GM12878 (cell line): ENCODE data around the gene TLL2. TPM values are rescaled to one million over a fixed set of nuclear protein-coding genes. Genes with fewer than 3 reads are reported as not detected.

ENCODE experiments used
- ATAC-seq: fragments of 200-7000 bp; cut with Tn5 transposase; 3 replicates; pipeline ENCODE4 v1.9.1; 2020; ENCODE audit warnings: mild to moderate bottlenecking, moderate library complexity
- Bru-seq: library from RNA; stranded (reverse); fragments of 400-500 nt; gene quantifications from one replicate; lab custom pipeline; 2021; lab: Mats Ljungman, UMichigan
- BruChase-seq, 2 experiments: library from RNA; stranded (reverse); fragments of 400-500 nt; gene quantifications; one replicate each; lab custom pipeline; 2021; lab: Mats Ljungman, UMichigan
- BruUV-seq: library from RNA; stranded (reverse); fragments of 400-500 nt; replicated peaks from 2 replicates; lab custom pipeline; 2021; lab: Mats Ljungman, UMichigan
- CTCF ChIA-PET: fragments of 300-600 bp; sonication (Branson Sonifier 250); formaldehyde crosslinking; extraction: SDS; loops from one replicate; lab custom pipeline; 2021; ENCODE audit warnings: inconsistent platforms; lab: Yijun Ruan, JAX
- POLR2A ChIA-PET: fragments of 350-600 bp; formaldehyde crosslinking; extraction: SDS; loops from one replicate; lab custom pipeline; 2021; ENCODE audit warnings: inconsistent platforms; lab: Charles Lee
- RAD21 ChIA-PET: fragments of 300-600 bp; sonication (Branson Sonifier 250); formaldehyde crosslinking; loops from one replicate; lab custom pipeline; 2023; ENCODE audit warnings: antibody characterized with exemption; ENCODE audit not compliant: unreplicated experiment; lab: Charles Lee
- SMC1A ChIA-PET: fragments of 300-600 bp; sonication (Branson Sonifier 250); formaldehyde crosslinking; loops from one replicate; lab custom pipeline; 2023; ENCODE audit not compliant: unreplicated experiment, uncharacterized antibody; lab: Charles Lee
- DNase-seq: peaks from one replicate; pipeline ENCODE4 v3.0.0-alpha.2; 2011; ENCODE audit warnings: low read depth, low spot score
- FAIRE-seq: peaks from 3 replicates; lab custom pipeline; 2011; peaks lifted over from hg19 to GRCh38; lab: Jason Lieb, UNC
- H2AFZ ChIP-seq: 2 replicates; pipeline ENCODE4 v1.6.0; 2011; ENCODE audit warnings: low read depth, low read length, control low read depth; ENCODE audit not compliant: control insufficient read depth
- H3K27ac ChIP-seq: 2 replicates; pipeline ENCODE4 v1.5.1; 2011; ENCODE audit warnings: control low read depth; ENCODE audit not compliant: control insufficient read depth, insufficient read depth
- H3K27me3 ChIP-seq, 2 experiments: replicated peaks in 1 of 2; 2 replicates each; pipeline versions ENCODE4 v1.6.0 to v1.6.1; 2011; ENCODE audit warnings: low read length in 1 of 2; ENCODE audit not compliant: control insufficient read depth in 2 of 2, insufficient read depth in 2 of 2
- H3K36me3 ChIP-seq, 2 experiments: 2 replicates each; pipeline ENCODE4 v1.5.1; 2011; ENCODE audit warnings: low read length in 1 of 2; ENCODE audit not compliant: control insufficient read depth in 2 of 2, insufficient read depth in 2 of 2
- H3K4me1 ChIP-seq: 2 replicates; pipeline ENCODE4 v1.6.1; 2011; ENCODE audit warnings: mild to moderate bottlenecking, low read length, moderate library complexity, mixed read lengths; ENCODE audit not compliant: control insufficient read depth, insufficient read depth
- H3K4me2 ChIP-seq: 2 replicates; pipeline ENCODE4 v1.6.0; 2011; ENCODE audit warnings: control low read depth; ENCODE audit not compliant: control insufficient read depth, insufficient read depth
- H3K4me3 ChIP-seq: fragments of 200-600 bp; sonication (generic); 2 replicates; pipeline ENCODE4 v1.5.1; 2016
- H3K79me2 ChIP-seq: 2 replicates; pipeline ENCODE4 v1.6.0; 2011; ENCODE audit warnings: low read length; ENCODE audit not compliant: control insufficient read depth, insufficient read depth
- H3K9ac ChIP-seq: 2 replicates; pipeline ENCODE4 v1.8.0; 2011; ENCODE audit warnings: low read length, control low read depth, mixed read lengths; ENCODE audit not compliant: control insufficient read depth, insufficient read depth
- H3K9me3 ChIP-seq: replicated peaks from 3 replicates; pipeline ENCODE4 v1.5.1; 2011; ENCODE audit warnings: mild to moderate bottlenecking, low read length; ENCODE audit not compliant: control insufficient read depth, insufficient read depth
- H4K20me1 ChIP-seq: 2 replicates; pipeline ENCODE4 v1.6.0; 2011; ENCODE audit not compliant: control insufficient read depth, insufficient read depth
- ATF7 ChIP-seq: fragments of 450-650 bp; IDR thresholded peaks from 2 replicates; pipeline ENCODE4 v1.6.1; 2016; ENCODE audit warnings: low read depth, mild to moderate bottlenecking
- BHLHE40 ChIP-seq, 2 experiments: fragments of 450-650 bp in 1 of 2; IDR thresholded peaks; 2 replicates each; pipeline ENCODE4 v1.6.1; 2011 to 2017; ENCODE audit warnings: low read depth in 2 of 2, borderline replicate concordance in 1 of 2, improper control_type of control experiment in 1 of 2, low read length in 1 of 2, mild to moderate bottlenecking in 1 of 2
- EZH2 ChIP-seq: IDR thresholded peaks from 2 replicates; pipeline ENCODE4 v1.6.1; 2012; ENCODE audit warnings: low read depth, mild to moderate bottlenecking, control low read depth, inconsistent platforms, low read length, borderline replicate concordance; ENCODE audit not compliant: control insufficient read depth
- IKZF1 ChIP-seq: fragments of 450-650 bp; conservative IDR thresholded peaks from 2 replicates; pipeline ENCODE4 v1.6.1; 2017; ENCODE audit warnings: antibody characterized with exemption, mild to moderate bottlenecking
- NFYB ChIP-seq: IDR thresholded peaks from 2 replicates; pipeline ENCODE4 v1.6.1; 2011; ENCODE audit warnings: low read depth, mild to moderate bottlenecking, low read length, improper control_type of control experiment, moderate library complexity; ENCODE audit not compliant: insufficient read depth
- PML ChIP-seq: IDR thresholded peaks from 2 replicates; pipeline ENCODE4 v1.6.1; 2012; ENCODE audit warnings: low read length, inconsistent platforms
- RELA ChIP-seq: fragments of 450-650 bp; IDR thresholded peaks from 2 replicates; pipeline ENCODE4 v1.8.0; 2014; ENCODE audit warnings: borderline replicate concordance; ENCODE audit not compliant: partially characterized antibody
- SREBF1 ChIP-seq: IDR thresholded peaks from 2 replicates; pipeline ENCODE4 v1.6.1; 2012; ENCODE audit warnings: mild to moderate bottlenecking, low read length
- TCF7 ChIP-seq: IDR thresholded peaks from 2 replicates; pipeline ENCODE4 v1.6.1; 2014; ENCODE audit warnings: antibody characterized with exemption, borderline replicate concordance
- ZSCAN29 ChIP-seq: fragments of 450-650 bp; IDR thresholded peaks from 2 replicates; pipeline ENCODE4 v1.6.1; 2017; ENCODE audit warnings: mild to moderate bottlenecking, moderate library complexity
- WGBS: methylation state at CpG from one replicate; pipeline ENCODE4 v1.1.6; 2016; ENCODE audit warnings: low lambda C conversion rate; ENCODE audit not compliant: insufficient replicate concordance, insufficient coverage; ENCODE audit errors: missing lambda C conversion rate; 5-methylcytosine and 5-hydroxymethylcytosine counted together
- in situ Hi-C: fragments of 300-500 bp; cut with MboI; formaldehyde crosslinking; loops from 9 replicates; pipeline ENCODE4 v1.14.3; 2018; ENCODE audit warnings: mixed read lengths
- intact Hi-C: fragments of 100-400 bp; cut with micrococcal nuclease; formaldehyde crosslinking; loops from one replicate; pipeline ENCODE4 v1.14.2; 2022; ENCODE audit not compliant: unreplicated experiment
- long read RNA-seq, 2 experiments: library from polyadenylated mRNA; unstranded; transcript quantifications; one replicate each; pipeline ENCODE4 v2.0.0, GENCODE V29; 2019 to 2020
- polyA minus RNA-seq, 3 experiments: library from RNA; depleted of rRNA, polyadenylated mRNA; stranded (reverse); fragments of >200 nt; gene quantifications; 2 replicates each; pipeline ENCODE4 v1.2.3, GENCODE V29; 2011
- polyA plus RNA-seq, 11 experiments: library from polyadenylated mRNA; depleted of rRNA in 4 of 11; unstranded in 6 of 11; stranded (reverse) in 5 of 11; fragments of >200 nt; fragmentation: Nextera tagmentation in 4 of 11; fragmentation: Illumina TruSeq in 1 of 11; extraction: Ambion mirVana in 4 of 11; extraction: Trizol in 1 of 11; gene quantifications; 1 replicate in 1 of 11; 2 replicates in 10 of 11; pipeline versions ENCODE4 v1.2.1 to v1.2.3, GENCODE V29; 2011 to 2016; ENCODE audit warnings: inconsistent platforms in 2 of 11, missing spikeins in 2 of 11, low read depth in 1 of 11
- total RNA-seq, 4 experiments: library from RNA; depleted of rRNA in 3 of 4; stranded (reverse); fragments of >200 nt in 3 of 4; fragmentation: Illumina TruSeq in 1 of 4; extraction: Trizol in 1 of 4; gene quantifications; 2 replicates each; pipeline versions ENCODE4 v1.2.1 to v1.2.3, GENCODE V29; 2013 to 2021
- TF ChIP-seq, protein P1 (sequence below): IDR thresholded peaks from 2 replicates; pipeline ENCODE4 v1.6.1; 2011; ENCODE audit warnings: borderline replicate concordance, low read depth, mild to moderate bottlenecking, moderate library complexity, mixed read lengths, low read length; ENCODE audit not compliant: insufficient read depth; ENCODE audit errors: extremely low read length
- TF ChIP-seq, protein P2 (sequence below): IDR thresholded peaks from 2 replicates; pipeline ENCODE4 v1.6.1; 2012; ENCODE audit warnings: low read length, inconsistent platforms

TLL2 gene
- total RNA-seq (2013; cell fraction: nucleolus; rRNA removed) = 1.0 and 1.1 TPM in 2 replicates
- total RNA-seq (2014; rRNA removed) (0.33 and 0.34 TPM in 2 replicates), total RNA-seq (2014; rRNA removed; fragmentation: Illumina TruSeq; extraction: Trizol) (0.14 and 0.22 TPM in 2 replicates), total RNA-seq (2021) (0.51 and 0.72 TPM in 2 replicates), polyA plus RNA-seq (2011; rRNA removed) (0.33 and 0.71 TPM in 2 replicates), polyA plus RNA-seq (2014; fragmentation: Illumina TruSeq; extraction: Trizol) (0.31 and 0.55 TPM in 2 replicates), polyA plus RNA-seq (2014; fragmentation: Nextera tagmentation; extraction: Ambion mirVana) (under 1 TPM; 0.02 to 0.29 TPM), polyA plus RNA-seq (2014; rRNA removed) (0.78 and 0.80 TPM in 2 replicates), polyA plus RNA-seq (2016; fragmentation: Nextera tagmentation; extraction: Ambion mirVana) (1 to 10 TPM; 1.5 to 2.1 TPM), polyA minus RNA-seq (2011; rRNA and poly(A)+ RNA removed) (0.29 and 0.52 TPM in 2 replicates), Bru-seq, nascent RNA (percentile 32 among the genes with signal in this experiment), BruChase-seq, experiment 1, labeled RNA remaining after a 6-hour chase (percentile 44 among the genes with signal in this experiment), BruChase-seq, experiment 2, labeled RNA remaining after a 2-hour chase (percentile 40 among the genes with signal in this experiment)
- polyA plus RNA-seq (2011; ENCODE audit: low read depth) = 0.03 TPM
- polyA plus RNA-seq (2011; cell fraction: cytosol; rRNA removed) = 0.33 and 0.57 TPM in 2 replicates
- 1.2 and 1.8 TPM in 2 replicates for polyA plus RNA-seq (2011; cell fraction: nucleus; rRNA removed)
- 0.18 and 0.28 TPM in 2 replicates for polyA plus RNA-seq (2012)
- not detected in 2 replicates for polyA minus RNA-seq (2011; cell fraction: cytosol; rRNA and poly(A)+ RNA removed)
- polyA minus RNA-seq (2011; cell fraction: nucleus; rRNA and poly(A)+ RNA removed) = 0.97 and 2.4 TPM in 2 replicates
- long read RNA-seq, experiment 1, partial matches to known transcripts = 0 of 3 reads
- long read RNA-seq, experiment 1, other reads (novel, unspliced or antisense) = 3 of 3 reads
- long read RNA-seq, experiment 2, partial matches to known transcripts = 2 of 4 reads
- long read RNA-seq, experiment 2, other reads (novel, unspliced or antisense) = 2 of 4 reads

GRCh38 chr10:96513698-96514561 is at the start of gene TLL2:
TSS of gene TLL2 (minus strand) at chr10:96513926. CDS start at chr10:96513685, 241 bp downstream.
- RAD21 ChIA-PET = interaction anchor here (0.8 to 2.8 kb wide), 9 partner anchors 9 to 143 kb away, joined by 3 to 14 read pairs (median 5); no protein-coding TSS in a partner anchor
- no peaks in the 10 kb centered on the region; a peak in 1 of 4 replicates for H3K36me3 ChIP-seq
- ATAC-seq = peak; percentile 89
- no TSS peak for BruUV-seq
- H3K79me2 ChIP-seq = no peaks in the 10 kb centered on the region
- no peak within 1 kb of the TSS for H3K27ac ChIP-seq
- no peak for DNase-seq
- no peaks in the 10 kb centered on the region for H3K9me3 ChIP-seq
- FAIRE-seq = no peak
- peaks cover 14% of the 10 kb centered on the region for H3K4me1 ChIP-seq
- peak within 1 kb of the TSS; percentile 18; the same call in 1 of the 2 replicates for H3K9ac ChIP-seq
- peak within 1 kb of the TSS; percentile 96 for H3K4me2 ChIP-seq
- 0 out of 2 replicates have a peak, but pooled peaks cover 4% of the 10 kb centered on the region for H4K20me1 ChIP-seq
- SMC1A ChIA-PET = interaction anchor here (0.7 to 2.3 kb wide), 5 partner anchors 9 to 465 kb away, joined by 3 to 11 read pairs (median 3); no protein-coding TSS in a partner anchor
- intact Hi-C loops = no loop called here
- H3K4me3 ChIP-seq = peak within 1 kb of the TSS; percentile 74
- 1% methylated on average over 51 of the region's 68 CpGs for WGBS
- POLR2A ChIA-PET = interaction anchor here (0.8 to 1.4 kb wide), 2 partner anchors 12 to 125 kb away, joined by 3 to 5 read pairs; no protein-coding TSS in a partner anchor
- peak within 1 kb of the TSS; percentile 20 for H2AFZ ChIP-seq
- in situ Hi-C loops = loop anchor here (5.0 kb wide), 1 partner anchor 117 kb away; no protein-coding TSS in a partner anchor
- CTCF ChIA-PET = interaction anchor here (0.6 to 8.8 kb wide), 25 partner anchors 9 to 512 kb away, joined by 3 to 99 read pairs (median 4); no protein-coding TSS in a partner anchor
- peaks cover 3 to 6% of the 10 kb centered on the region in 2 experiments; a peak in 3 of 4 replicates for H3K27me3 ChIP-seq
- peak; percentile 71; the same call in 1 of the 2 replicates for TF ChIP-seq NFYB
- TF ChIP-seq, protein P1, sequence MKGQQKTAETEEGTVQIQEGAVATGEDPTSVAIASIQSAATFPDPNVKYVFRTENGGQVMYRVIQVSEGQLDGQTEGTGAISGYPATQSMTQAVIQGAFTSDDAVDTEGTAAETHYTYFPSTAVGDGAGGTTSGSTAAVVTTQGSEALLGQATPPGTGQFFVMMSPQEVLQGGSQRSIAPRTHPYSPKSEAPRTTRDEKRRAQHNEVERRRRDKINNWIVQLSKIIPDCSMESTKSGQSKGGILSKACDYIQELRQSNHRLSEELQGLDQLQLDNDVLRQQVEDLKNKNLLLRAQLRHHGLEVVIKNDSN = peak; percentile 36
- no peak for TF ChIP-seq SREBF1
- 0 out of 4 replicates have a peak, but pooled peaks of 1 of the 2 experiments have one; percentile 3 for TF ChIP-seq BHLHE40 (IDR thresholded peaks at IDR 0.05; ENCODE audit: borderline replicate concordance in 1 of 2, low read depth in 2 of 2, low read length in 1 of 2)
- TF ChIP-seq TCF7 = no peak
- TF ChIP-seq, protein P2, sequence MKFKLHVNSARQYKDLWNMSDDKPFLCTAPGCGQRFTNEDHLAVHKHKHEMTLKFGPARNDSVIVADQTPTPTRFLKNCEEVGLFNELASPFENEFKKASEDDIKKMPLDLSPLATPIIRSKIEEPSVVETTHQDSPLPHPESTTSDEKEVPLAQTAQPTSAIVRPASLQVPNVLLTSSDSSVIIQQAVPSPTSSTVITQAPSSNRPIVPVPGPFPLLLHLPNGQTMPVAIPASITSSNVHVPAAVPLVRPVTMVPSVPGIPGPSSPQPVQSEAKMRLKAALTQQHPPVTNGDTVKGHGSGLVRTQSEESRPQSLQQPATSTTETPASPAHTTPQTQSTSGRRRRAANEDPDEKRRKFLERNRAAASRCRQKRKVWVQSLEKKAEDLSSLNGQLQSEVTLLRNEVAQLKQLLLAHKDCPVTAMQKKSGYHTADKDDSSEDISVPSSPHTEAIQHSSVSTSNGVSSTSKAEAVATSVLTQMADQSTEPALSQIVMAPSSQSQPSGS = no peak
- TF ChIP-seq ZSCAN29 = no peak
- no peak for TF ChIP-seq RELA
- TF ChIP-seq PML = no peak
- no peak for TF ChIP-seq EZH2
- TF ChIP-seq ATF7 = no peak
- peak; percentile 51 for TF ChIP-seq IKZF1
